Smooth muscle cell (in vitro differentiated cells): ENCODE data around the gene LZTS3. TPM values are rescaled to one million over a fixed set of nuclear protein-coding genes. Genes with fewer than 3 reads are reported as not detected.
"Not testable (repeated sequence)": the region's sequence is repeated elsewhere in the genome, so short reads cannot be mapped to it uniquely, and the experiment has no call there.

Source experiments
- DNase-seq: peaks from one replicate; lab custom pipeline; 2025; ENCODE audit not compliant: unreplicated experiment; lab: John Stamatoyannopoulos, UW
- H2AFZ ChIP-seq: fragments of 200-600 bp; sonication (generic); 2 replicates; pipeline ENCODE4 v1.6.0; 2016; ENCODE audit warnings: antibody characterized with exemption, low read depth, mild to moderate bottlenecking
- H3F3A ChIP-seq: fragments of 200-600 bp; sonication (generic); 2 replicates; pipeline ENCODE4 v1.6.0; 2017; ENCODE audit warnings: antibody characterized with exemption, low read depth
- H3K27ac ChIP-seq: fragments of 200-600 bp; sonication (generic); 2 replicates; pipeline ENCODE4 v1.5.1; 2016; ENCODE audit warnings: low read depth, mild to moderate bottlenecking
- H3K27me3 ChIP-seq: fragments of 200-600 bp; sonication (generic); 2 replicates; pipeline ENCODE4 v1.6.1; 2016; ENCODE audit warnings: low read depth, mild to moderate bottlenecking
- H3K36me3 ChIP-seq: fragments of 200-600 bp; sonication (generic); 2 replicates; pipeline ENCODE4 v1.5.1; 2016; ENCODE audit warnings: low read depth
- H3K4me1 ChIP-seq: fragments of 200-600 bp; sonication (generic); 2 replicates; pipeline ENCODE4 v1.5.1; 2016; ENCODE audit warnings: low read depth
- H3K4me2 ChIP-seq: fragments of 200-600 bp; sonication (generic); 2 replicates; pipeline ENCODE4 v1.6.0; 2016; ENCODE audit warnings: mild to moderate bottlenecking
- H3K4me3 ChIP-seq: fragments of 200-600 bp; sonication (generic); 2 replicates; pipeline ENCODE4 v1.5.1; 2016; ENCODE audit warnings: mild to moderate bottlenecking
- H3K79me2 ChIP-seq: fragments of 200-600 bp; sonication (generic); 2 replicates; pipeline ENCODE4 v1.6.0; 2016; ENCODE audit warnings: low read depth, mild to moderate bottlenecking
- H3K9ac ChIP-seq: fragments of 200-600 bp; sonication (generic); 2 replicates; pipeline ENCODE4 v1.6.0; 2016; ENCODE audit warnings: low read depth
- H3K9me3 ChIP-seq: fragments of 200-600 bp; sonication (generic); replicated peaks from 2 replicates; pipeline ENCODE4 v1.5.1; 2016; ENCODE audit warnings: low read depth
- H4K20me1 ChIP-seq: fragments of 200-600 bp; sonication (generic); 2 replicates; pipeline ENCODE4 v1.6.0; 2016; ENCODE audit warnings: low read depth
- WGBS: methylation state at CpG from one replicate; pipeline ENCODE4 v1.1.7; 2016; ENCODE audit warnings: low lambda C conversion rate; 5-methylcytosine and 5-hydroxymethylcytosine counted together
- polyA plus RNA-seq: library from polyadenylated mRNA; unstranded; fragments of >200 nt; fragmentation: Nextera tagmentation; extraction: Ambion mirVana; gene quantifications from 2 replicates; pipeline ENCODE4 v1.2.1, GENCODE V29; 2016
- total RNA-seq: library from RNA; depleted of rRNA; stranded (reverse); fragments of >200 nt; gene quantifications from 2 replicates; pipeline ENCODE4 v1.2.3, GENCODE V29; 2014
- TF ChIP-seq, protein P1 (sequence below): fragments of 200-600 bp; sonication (generic); IDR thresholded peaks from 2 replicates; pipeline ENCODE4 v1.5.1; 2017; ENCODE audit warnings: borderline replicate concordance, mild to moderate bottlenecking, antibody characterized with exemption; ENCODE audit not compliant: insufficient read depth, poor library complexity, severe bottlenecking

Gene LZTS3
- total and polyA plus RNA-seq, 2 experiments from 2014 or later, result 6.1 to 6.9 TPM

DNA sequence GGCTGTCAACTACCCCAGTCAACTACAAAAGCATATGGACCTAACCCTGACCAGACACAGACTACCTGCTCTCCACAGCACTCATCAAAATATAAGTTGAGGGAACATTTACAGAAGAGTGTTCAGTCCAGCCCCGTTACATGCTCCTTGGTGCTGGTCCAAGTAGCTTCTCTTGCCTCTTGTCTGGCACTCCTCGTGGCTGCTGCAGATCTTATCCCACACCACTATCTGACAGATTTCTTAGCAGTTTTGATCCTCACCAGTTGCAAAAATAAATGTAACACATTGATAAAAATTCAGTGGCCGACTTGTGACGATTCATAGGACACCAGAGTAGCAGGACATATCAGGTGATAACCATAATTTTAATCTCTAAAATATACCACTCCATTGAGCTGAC, 44.3 kb downstream of the LZTS3 start:
- Histone ChIP-seq H3K27ac (no peak overlapping the region), H3K9me3 (no peaks in the 10 kb centered on the region), H3K9ac (no peak overlapping the region), H3K4me3 (no peak overlapping the region), H3K79me2 (peaks cover 29% of the 10 kb centered on the region), H3K36me3 (no peaks in the 10 kb centered on the region), H4K20me1 (peaks cover 41% of the 10 kb centered on the region), H2AFZ (no peak overlapping the region), H3F3A (no peaks in the 10 kb centered on the region), H3K27me3 (no peaks in the 10 kb centered on the region), H3K4me2 (no peak overlapping the region), H3K4me1 (no peaks in the 10 kb centered on the region)
- DNase-seq, result no peak
- WGBS, result 87% methylated on average over 4 of the region's 4 CpGs
- TF ChIP-seq, protein P1, sequence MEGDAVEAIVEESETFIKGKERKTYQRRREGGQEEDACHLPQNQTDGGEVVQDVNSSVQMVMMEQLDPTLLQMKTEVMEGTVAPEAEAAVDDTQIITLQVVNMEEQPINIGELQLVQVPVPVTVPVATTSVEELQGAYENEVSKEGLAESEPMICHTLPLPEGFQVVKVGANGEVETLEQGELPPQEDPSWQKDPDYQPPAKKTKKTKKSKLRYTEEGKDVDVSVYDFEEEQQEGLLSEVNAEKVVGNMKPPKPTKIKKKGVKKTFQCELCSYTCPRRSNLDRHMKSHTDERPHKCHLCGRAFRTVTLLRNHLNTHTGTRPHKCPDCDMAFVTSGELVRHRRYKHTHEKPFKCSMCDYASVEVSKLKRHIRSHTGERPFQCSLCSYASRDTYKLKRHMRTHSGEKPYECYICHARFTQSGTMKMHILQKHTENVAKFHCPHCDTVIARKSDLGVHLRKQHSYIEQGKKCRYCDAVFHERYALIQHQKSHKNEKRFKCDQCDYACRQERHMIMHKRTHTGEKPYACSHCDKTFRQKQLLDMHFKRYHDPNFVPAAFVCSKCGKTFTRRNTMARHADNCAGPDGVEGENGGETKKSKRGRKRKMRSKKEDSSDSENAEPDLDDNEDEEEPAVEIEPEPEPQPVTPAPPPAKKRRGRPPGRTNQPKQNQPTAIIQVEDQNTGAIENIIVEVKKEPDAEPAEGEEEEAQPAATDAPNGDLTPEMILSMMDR, result no peak

GRCh38 chr20:3128275-3128984, 44.9 kb downstream of the LZTS3 start:
- no peak for DNase-seq
- Histone ChIP-seq H3F3A (no peaks in the 10 kb centered on the region), H3K4me3 (no peak overlapping the region), H3K4me2 (no peak overlapping the region), H3K79me2 (peaks cover 24% of the 10 kb centered on the region), H3K9me3 (no peaks in the 10 kb centered on the region), H3K36me3 (no peaks in the 10 kb centered on the region), H2AFZ (no peak overlapping the region), H3K27me3 (no peaks in the 10 kb centered on the region), H3K9ac (no peak overlapping the region), H4K20me1 (peaks cover 34% of the 10 kb centered on the region), H3K4me1 (no peaks in the 10 kb centered on the region), H3K27ac (no peak overlapping the region)
- TF ChIP-seq, protein P1, result no peak
- WGBS, result 92% methylated on average over 8 of the region's 8 CpGs

- peaks cover 8% of the 10 kb centered on the region for H3K79me2 ChIP-seq
- TF ChIP-seq, protein P1, result no peak
- no peaks in the 10 kb centered on the region for H3K4me1 ChIP-seq
- no peak overlapping the region for H3K27ac ChIP-seq
- H3F3A ChIP-seq, result no peaks in the 10 kb centered on the region
- no peak for DNase-seq
- peaks cover 28% of the 10 kb centered on the region for H4K20me1 ChIP-seq
- no peak overlapping the region for H3K4me2 ChIP-seq
- H2AFZ ChIP-seq, result no peak overlapping the region
- no peaks in the 10 kb centered on the region for H3K27me3 ChIP-seq
- no peak overlapping the region for H3K4me3 ChIP-seq
- no peaks in the 10 kb centered on the region for H3K9me3 ChIP-seq
- H3K9ac ChIP-seq, result no peak overlapping the region
- 100% methylated on average over 1 of the region's 1 CpG for WGBS
- no peaks in the 10 kb centered on the region for H3K36me3 ChIP-seq
Observed at GRCh38 chr20:3126527-3126859, 46.9 kb downstream of the LZTS3 start.

GRCh38 chr20:3125776-3126526, 47.4 kb downstream of the LZTS3 start:
- H3K79me2 ChIP-seq, H3F3A ChIP-seq, H3K9ac ChIP-seq, H3K36me3 ChIP-seq, H3K27ac ChIP-seq, H3K4me2 ChIP-seq, H3K27me3 ChIP-seq, DNase-seq, H3K4me3 ChIP-seq, H3K4me1 ChIP-seq, H2AFZ ChIP-seq, H3K9me3 ChIP-seq: not testable (repeated sequence)
- 92% methylated on average over 21 of the region's 25 CpGs for WGBS
- H4K20me1 ChIP-seq, result peaks cover 22% of the 10 kb centered on the region

GRCh38 chr20:3124773-3125560, 48.4 kb downstream of the LZTS3 start:
- H3K27me3 ChIP-seq, H3K4me1 ChIP-seq, H3K27ac ChIP-seq, H3K79me2 ChIP-seq, H3F3A ChIP-seq, H3K9me3 ChIP-seq, H3K4me3 ChIP-seq, H3K9ac ChIP-seq, H2AFZ ChIP-seq, DNase-seq, H3K36me3 ChIP-seq, H3K4me2 ChIP-seq: not testable (repeated sequence)
- 98% methylated on average over 38 of the region's 41 CpGs for WGBS
- H4K20me1 ChIP-seq, result peaks cover 15% of the 10 kb centered on the region

DNA sequence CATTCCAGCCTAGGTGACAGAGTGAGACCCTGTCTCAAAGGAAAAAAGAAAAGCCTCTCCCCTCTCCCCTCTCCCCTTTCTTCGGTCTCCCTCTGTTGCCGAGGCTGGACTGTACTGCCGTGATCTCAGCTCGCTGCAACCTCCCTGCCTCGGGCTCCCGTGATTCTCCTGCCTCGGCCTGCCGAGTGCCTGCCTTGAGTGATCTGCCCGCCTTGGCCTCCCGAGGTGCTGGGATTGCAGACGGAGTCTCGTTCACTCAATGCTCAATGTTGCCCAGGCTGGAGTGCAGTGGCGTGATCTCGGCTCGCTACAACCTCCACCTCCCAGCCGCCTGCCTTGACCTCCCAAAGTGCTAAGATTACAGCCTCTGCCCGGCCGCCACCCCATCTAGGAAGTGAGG, 49.2 kb downstream of the LZTS3 start:
- H3K79me2 ChIP-seq, H3K9me3 ChIP-seq, H3K36me3 ChIP-seq, H3F3A ChIP-seq, H3K9ac ChIP-seq, H2AFZ ChIP-seq, H3K27ac ChIP-seq, DNase-seq, H3K4me1 ChIP-seq, H3K4me2 ChIP-seq, H3K27me3 ChIP-seq, H3K4me3 ChIP-seq: not testable (repeated sequence)
- peaks cover 11% of the 10 kb centered on the region for H4K20me1 ChIP-seq
- 97% methylated on average over 18 of the region's 18 CpGs for WGBS
